Keratinocyte (primary cell): Measurements from ENCODE around the gene ACVR1C. TPM values are rescaled to one million over a fixed set of nuclear protein-coding genes. Genes with fewer than 3 reads are reported as not detected.

Experiments
- DNase-seq: peaks from one replicate; pipeline ENCODE4 v3.0.0-alpha.2; 2011; ENCODE audit warnings: low read depth, missing footprints, low spot score
- FAIRE-seq: peaks from 2 replicates; lab custom pipeline; 2011; peaks lifted over from hg19 to GRCh38; lab: Jason Lieb, UNC
- H2AFZ ChIP-seq: 2 replicates; pipeline ENCODE4 v1.6.0; 2012; ENCODE audit warnings: low read length, control low read depth, inconsistent platforms; ENCODE audit not compliant: control insufficient read depth
- H3K27ac ChIP-seq: 2 replicates; pipeline ENCODE4 v1.5.1; 2011; ENCODE audit warnings: low read length; ENCODE audit not compliant: control insufficient read depth, insufficient read depth
- H3K27me3 ChIP-seq: 3 replicates; pipeline ENCODE4 v1.6.0; 2011; ENCODE audit warnings: low read length; ENCODE audit not compliant: control insufficient read depth, insufficient read depth; ENCODE audit errors: extremely low read depth
- H3K36me3 ChIP-seq, 2 experiments: 2 replicates in 1 of 2; 3 replicates in 1 of 2; pipeline ENCODE4 v1.5.1; 2011; ENCODE audit warnings: low read length in 2 of 2, mild to moderate bottlenecking in 1 of 2; ENCODE audit not compliant: control insufficient read depth in 2 of 2, insufficient read depth in 2 of 2; ENCODE audit errors: extremely low read depth in 1 of 2
- H3K4me1 ChIP-seq: 3 replicates; pipeline ENCODE4 v1.5.1; 2011; ENCODE audit warnings: low read length; ENCODE audit not compliant: control insufficient read depth, insufficient read depth; ENCODE audit errors: extremely low read depth
- H3K4me2 ChIP-seq: 3 replicates; pipeline ENCODE4 v1.6.0; 2011; ENCODE audit warnings: low read depth, low read length; ENCODE audit not compliant: control insufficient read depth, insufficient read depth; ENCODE audit errors: extremely low read depth
- H3K4me3 ChIP-seq, 3 experiments: fragments of 200-600 bp in 1 of 3; sonication (generic) in 1 of 3; 2 replicates in 2 of 3; 3 replicates in 1 of 3; pipeline ENCODE4 v1.5.1; 2011 to 2016; ENCODE audit warnings: low read length in 3 of 3, mild to moderate bottlenecking in 3 of 3, control low read depth in 2 of 3, inconsistent platforms in 1 of 3, low read depth in 1 of 3, mixed read lengths in 1 of 3, mixed run types in 1 of 3, moderate library complexity in 1 of 3; ENCODE audit not compliant: control insufficient read depth in 2 of 3, insufficient read depth in 2 of 3; ENCODE audit errors: extremely low read depth in 1 of 3
- H3K79me2 ChIP-seq: 2 replicates; pipeline ENCODE4 v1.6.0; 2012; ENCODE audit warnings: low read length; ENCODE audit not compliant: control insufficient read depth, insufficient read depth
- H3K9ac ChIP-seq: 3 replicates; pipeline ENCODE4 v1.6.0; 2011; ENCODE audit warnings: low read length; ENCODE audit not compliant: control insufficient read depth, insufficient read depth; ENCODE audit errors: extremely low read depth
- H3K9me1 ChIP-seq: 3 replicates; pipeline ENCODE4 v1.6.0; 2011; ENCODE audit warnings: low read length; ENCODE audit not compliant: control insufficient read depth, insufficient read depth; ENCODE audit errors: extremely low read depth
- H3K9me3 ChIP-seq: 2 replicates; pipeline ENCODE4 v1.5.1; 2012; ENCODE audit warnings: low read depth, low read length; ENCODE audit not compliant: control insufficient read depth
- H4K20me1 ChIP-seq: 3 replicates; pipeline ENCODE4 v1.6.0; 2011; ENCODE audit warnings: low read length; ENCODE audit not compliant: control insufficient read depth, insufficient read depth; ENCODE audit errors: extremely low read depth
- EZH2 ChIP-seq: IDR thresholded peaks from one replicate; pipeline ENCODE4 v1.6.1; 2012; ENCODE audit warnings: inconsistent platforms, mild to moderate bottlenecking, low read length, moderate library complexity
- dilution Hi-C: fragments of 300-500 bp; cut with MboI; formaldehyde crosslinking; loops from one replicate; pipeline ENCODE4 v1.7.0; 2020; ENCODE audit warnings: low sequenced_read_pairs; ENCODE audit not compliant: extremely low pct_ligation_motif_present
- polyA plus RNA-seq, 5 experiments: library from polyadenylated mRNA; depleted of rRNA in 3 of 5; stranded (reverse) in 3 of 5; stranded (forward) in 1 of 5; unstranded in 1 of 5; fragments of >200 nt; gene quantifications; 1 replicate in 1 of 5; 2 replicates in 3 of 5; 3 replicates in 1 of 5; pipeline versions ENCODE4 v1.2.1 to v1.2.3, GENCODE V29; 2011 to 2012; ENCODE audit warnings: missing spikeins in 2 of 5, low read depth in 1 of 5, low replicate concordance in 1 of 5
- TF ChIP-seq, protein P1 (sequence below), 3 experiments: IDR thresholded peaks in 1 of 3; conservative IDR thresholded peaks in 1 of 3; optimal IDR thresholded peaks in 1 of 3; 2 replicates in 2 of 3; 3 replicates in 1 of 3; pipeline versions ENCODE3 to v1.5.1; 2011; ENCODE audit warnings: low read length in 3 of 3, mild to moderate bottlenecking in 3 of 3, moderate library complexity in 2 of 3, control low read depth in 1 of 3, inconsistent platforms in 1 of 3; ENCODE audit not compliant: insufficient read depth in 2 of 3; ENCODE audit errors: extremely low read depth in 1 of 3

ACVR1C gene
- polyA plus RNA-seq, 1 donor (not counting 4 experiments of a cell fraction or from before 2014, with no cell fraction given): 0.20 TPM

DNA sequence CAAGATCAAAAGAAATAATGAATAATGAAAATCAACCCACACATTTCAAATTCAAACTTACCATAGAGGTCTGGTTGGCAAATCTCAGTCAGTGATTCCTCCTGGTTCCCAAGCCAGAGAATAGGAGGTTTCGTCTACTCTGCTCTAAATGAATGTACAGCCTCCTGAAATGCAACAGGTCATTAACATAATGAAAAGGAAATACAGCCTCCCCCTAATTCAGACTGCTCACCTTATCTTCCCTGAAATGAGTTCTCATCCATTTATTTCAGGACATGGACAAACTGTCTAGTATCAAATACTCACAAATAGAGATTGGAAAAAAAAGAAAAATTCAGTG lies 141.4 kb downstream of the ACVR1C start:
- Histone ChIP-seq H3K27me3 (no peaks in the 10 kb centered on the region), H3K9ac (no peak overlapping the region), H3K4me1 (no peaks in the 10 kb centered on the region), H3K4me3 (no peak overlapping the region), H3K9me1 (no peaks in the 10 kb centered on the region), H3K27ac (no peak overlapping the region), H3K36me3 (no peaks in the 10 kb centered on the region), H3K79me2 (no peaks in the 10 kb centered on the region), H2AFZ (no peak overlapping the region), H4K20me1 (no peaks in the 10 kb centered on the region), H3K9me3 (no peaks in the 10 kb centered on the region), H3K4me2 (no peak overlapping the region)
- dilution Hi-C loops: no loop called here
- DNase-seq (no peak), FAIRE-seq (no peak)
- no peak for TF ChIP-seq EZH2
- TF ChIP-seq, protein P1, sequence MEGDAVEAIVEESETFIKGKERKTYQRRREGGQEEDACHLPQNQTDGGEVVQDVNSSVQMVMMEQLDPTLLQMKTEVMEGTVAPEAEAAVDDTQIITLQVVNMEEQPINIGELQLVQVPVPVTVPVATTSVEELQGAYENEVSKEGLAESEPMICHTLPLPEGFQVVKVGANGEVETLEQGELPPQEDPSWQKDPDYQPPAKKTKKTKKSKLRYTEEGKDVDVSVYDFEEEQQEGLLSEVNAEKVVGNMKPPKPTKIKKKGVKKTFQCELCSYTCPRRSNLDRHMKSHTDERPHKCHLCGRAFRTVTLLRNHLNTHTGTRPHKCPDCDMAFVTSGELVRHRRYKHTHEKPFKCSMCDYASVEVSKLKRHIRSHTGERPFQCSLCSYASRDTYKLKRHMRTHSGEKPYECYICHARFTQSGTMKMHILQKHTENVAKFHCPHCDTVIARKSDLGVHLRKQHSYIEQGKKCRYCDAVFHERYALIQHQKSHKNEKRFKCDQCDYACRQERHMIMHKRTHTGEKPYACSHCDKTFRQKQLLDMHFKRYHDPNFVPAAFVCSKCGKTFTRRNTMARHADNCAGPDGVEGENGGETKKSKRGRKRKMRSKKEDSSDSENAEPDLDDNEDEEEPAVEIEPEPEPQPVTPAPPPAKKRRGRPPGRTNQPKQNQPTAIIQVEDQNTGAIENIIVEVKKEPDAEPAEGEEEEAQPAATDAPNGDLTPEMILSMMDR (optimal IDR thresholded peaks at IDR 0.05 in 1 of 3, IDR thresholded peaks at IDR 0.05 in 1 of 3, conservative IDR thresholded peaks at IDR 0.05 in 1 of 3; ENCODE audit: extremely low read depth in 1 of 3, insufficient read depth in 2 of 3, low read length in 3 of 3): no peak

- Histone ChIP-seq H3K4me1 (no peaks in the 10 kb centered on the region), H3K4me3 (no peak overlapping the region), H3K9me1 (no peaks in the 10 kb centered on the region), H3K79me2 (no peaks in the 10 kb centered on the region), H3K4me2 (no peak overlapping the region), H3K36me3 (no peaks in the 10 kb centered on the region), H3K27me3 (no peaks in the 10 kb centered on the region), H3K9me3 (no peaks in the 10 kb centered on the region), H3K27ac (no peak overlapping the region), H2AFZ (no peak overlapping the region), H4K20me1 (no peaks in the 10 kb centered on the region), H3K9ac (no peak overlapping the region)
- TF ChIP-seq EZH2: no peak
- TF ChIP-seq, protein P1 (optimal IDR thresholded peaks at IDR 0.05 in 1 of 3, IDR thresholded peaks at IDR 0.05 in 1 of 3, conservative IDR thresholded peaks at IDR 0.05 in 1 of 3; ENCODE audit: extremely low read depth in 1 of 3, insufficient read depth in 2 of 3, low read length in 3 of 3): no peak
- DNase-seq (no peak), FAIRE-seq (no peak)
- dilution Hi-C loops: no loop called here
These were observed 141.9 kb downstream of the ACVR1C start for GRCh38 chr2:157486596-157487270.
